ENCODE data around the gene PPP1R12A. TPM values are rescaled to one million over a fixed set of nuclear protein-coding genes. Genes with fewer than 3 reads are reported as not detected.

Gene PPP1R12A
- total and polyA plus RNA-seq, 2 of the 4 experiments (the other 2 are of a cell fraction) = 47.7 to 112 TPM

DNA sequence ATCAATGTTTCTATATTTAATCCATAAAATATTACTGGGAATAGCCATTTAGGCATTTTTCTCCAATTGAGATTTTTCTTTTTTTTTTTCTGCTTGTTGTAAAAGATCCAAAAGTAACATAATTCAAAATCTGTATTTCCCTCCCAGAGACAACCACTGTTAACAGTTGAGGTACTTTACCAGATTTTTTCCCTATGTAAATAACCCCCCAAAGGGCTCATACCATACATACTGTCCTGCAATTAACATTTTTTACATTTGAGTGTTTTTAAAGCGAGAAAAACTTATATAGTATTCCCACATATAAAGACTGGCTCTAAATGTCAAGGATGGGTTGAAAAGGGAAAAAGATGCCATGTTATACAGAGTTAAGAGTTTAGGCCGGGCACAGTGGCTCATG lies 18.1 kb downstream of the PPP1R12A start:
- BruUV-seq (replicated peaks) = no TSS peak
- POLR2A ChIA-PET (ENCODE audit: unreplicated experiment) = no interaction called here
- intact Hi-C loops (cut with micrococcal nuclease) = no loop called here

More for the DNA sequence above, 18.1 kb downstream of the PPP1R12A start:
- Histone ChIP-seq H3K27me3 (ENCODE audit: control insufficient read depth, insufficient read depth, low read length) (no peaks in the 10 kb centered on the region), H3K9me1 (ENCODE audit: insufficient read depth, low read length) (no peaks in the 10 kb centered on the region), H4K5ac (ENCODE audit: low read depth, low read length) (no peak overlapping the region), H3K18ac (ENCODE audit: low read depth, low read length) (no peak overlapping the region), H2BK5ac (ENCODE audit: low read depth, low read length, poor library complexity, severe bottlenecking) (no peak overlapping the region), H3K4ac (ENCODE audit: low read depth, low read length) (no peak overlapping the region), H2BK15ac (ENCODE audit: low read depth, low read length) (no peak overlapping the region), H4K20me1 (ENCODE audit: insufficient read depth, low read length) (peaks cover 73% of the 10 kb centered on the region), H3K23ac (ENCODE audit: low read depth, low read length) (no peak overlapping the region), H2BK120ac (ENCODE audit: low read depth, low read length) (no peak overlapping the region), H2BK20ac (ENCODE audit: low read depth, low read length) (no peak overlapping the region), H3K4me2 (ENCODE audit: low read depth, low read length) (no peak overlapping the region), H3K56ac (ENCODE audit: extremely low read depth, insufficient read depth, low read length) (no peak overlapping the region), H2AFZ (replicated peaks; ENCODE audit: low read length, poor library complexity) (no peak overlapping the region), H3K4me3 (ENCODE audit: insufficient read depth, low read depth, low read length) (no peak overlapping the region), H2AK9ac (replicated peaks; ENCODE audit: low read depth, low read length, poor library complexity) (no peak overlapping the region), H3K9ac (ENCODE audit: low read depth, low read length) (no peak overlapping the region), H4K8ac (ENCODE audit: low read depth in 2 of 2, low read length in 2 of 2) (no peak overlapping the region), H3K79me1 (ENCODE audit: low read depth in 1 of 2, low read length in 2 of 2) (peaks cover 0 to 48% of the 10 kb centered on the region in 2 experiments; a peak in 3 of 4 replicates), H4K91ac (ENCODE audit: insufficient read depth, low read depth, low read length) (no peak overlapping the region), H2AK5ac (ENCODE audit: low read depth, low read length) (no peak overlapping the region), H3K4me1 (ENCODE audit: control insufficient read depth, insufficient read depth, low read length) (0 out of 2 replicates have a peak, but pooled peaks cover 1% of the 10 kb centered on the region), H3K14ac (replicated peaks; ENCODE audit: low read depth, low read length) (no peak overlapping the region), H3K9me3 (ENCODE audit: control insufficient read depth, insufficient read depth, low read length) (no peaks in the 10 kb centered on the region), H3K36me3 (ENCODE audit: control insufficient read depth, insufficient read depth, low read length) (no peaks in the 10 kb centered on the region), H3K27ac (ENCODE audit: insufficient read depth, low read length) (no peak overlapping the region)
- DNase-seq (no peak), ATAC-seq (ENCODE audit: low read depth) (no peak)
- dilution Hi-C loops (cut with HindIII; ENCODE audit: low sequenced_read_pairs, unreplicated experiment) = no loop called here
- TF ChIP-seq, protein P1, sequence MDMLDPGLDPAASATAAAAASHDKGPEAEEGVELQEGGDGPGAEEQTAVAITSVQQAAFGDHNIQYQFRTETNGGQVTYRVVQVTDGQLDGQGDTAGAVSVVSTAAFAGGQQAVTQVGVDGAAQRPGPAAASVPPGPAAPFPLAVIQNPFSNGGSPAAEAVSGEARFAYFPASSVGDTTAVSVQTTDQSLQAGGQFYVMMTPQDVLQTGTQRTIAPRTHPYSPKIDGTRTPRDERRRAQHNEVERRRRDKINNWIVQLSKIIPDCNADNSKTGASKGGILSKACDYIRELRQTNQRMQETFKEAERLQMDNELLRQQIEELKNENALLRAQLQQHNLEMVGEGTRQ (IDR thresholded peaks at IDR 0.05; ENCODE audit: low read depth, low read length) = no peak
- TF ChIP-seq, protein P2, sequence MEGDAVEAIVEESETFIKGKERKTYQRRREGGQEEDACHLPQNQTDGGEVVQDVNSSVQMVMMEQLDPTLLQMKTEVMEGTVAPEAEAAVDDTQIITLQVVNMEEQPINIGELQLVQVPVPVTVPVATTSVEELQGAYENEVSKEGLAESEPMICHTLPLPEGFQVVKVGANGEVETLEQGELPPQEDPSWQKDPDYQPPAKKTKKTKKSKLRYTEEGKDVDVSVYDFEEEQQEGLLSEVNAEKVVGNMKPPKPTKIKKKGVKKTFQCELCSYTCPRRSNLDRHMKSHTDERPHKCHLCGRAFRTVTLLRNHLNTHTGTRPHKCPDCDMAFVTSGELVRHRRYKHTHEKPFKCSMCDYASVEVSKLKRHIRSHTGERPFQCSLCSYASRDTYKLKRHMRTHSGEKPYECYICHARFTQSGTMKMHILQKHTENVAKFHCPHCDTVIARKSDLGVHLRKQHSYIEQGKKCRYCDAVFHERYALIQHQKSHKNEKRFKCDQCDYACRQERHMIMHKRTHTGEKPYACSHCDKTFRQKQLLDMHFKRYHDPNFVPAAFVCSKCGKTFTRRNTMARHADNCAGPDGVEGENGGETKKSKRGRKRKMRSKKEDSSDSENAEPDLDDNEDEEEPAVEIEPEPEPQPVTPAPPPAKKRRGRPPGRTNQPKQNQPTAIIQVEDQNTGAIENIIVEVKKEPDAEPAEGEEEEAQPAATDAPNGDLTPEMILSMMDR (conservative IDR thresholded peaks at IDR 0.05; ENCODE audit: low read depth, low read length) = no peak
- no peak for TF ChIP-seq NFE2L2 (IDR thresholded peaks at IDR 0.05; ENCODE audit: low read depth, low read length)
- TF ChIP-seq SMC3 (IDR thresholded peaks at IDR 0.05; ENCODE audit: low read depth, low read length) = no peak
- TF ChIP-seq MAFK (IDR thresholded peaks at IDR 0.05; ENCODE audit: low read depth, low read length) = no peak
- no peak for TF ChIP-seq RAD21 (IDR thresholded peaks at IDR 0.05; ENCODE audit: low read length)
- TF ChIP-seq MAZ (IDR thresholded peaks at IDR 0.05; ENCODE audit: borderline replicate concordance, low read depth, low read length) = no peak
- TF ChIP-seq, protein P3, sequence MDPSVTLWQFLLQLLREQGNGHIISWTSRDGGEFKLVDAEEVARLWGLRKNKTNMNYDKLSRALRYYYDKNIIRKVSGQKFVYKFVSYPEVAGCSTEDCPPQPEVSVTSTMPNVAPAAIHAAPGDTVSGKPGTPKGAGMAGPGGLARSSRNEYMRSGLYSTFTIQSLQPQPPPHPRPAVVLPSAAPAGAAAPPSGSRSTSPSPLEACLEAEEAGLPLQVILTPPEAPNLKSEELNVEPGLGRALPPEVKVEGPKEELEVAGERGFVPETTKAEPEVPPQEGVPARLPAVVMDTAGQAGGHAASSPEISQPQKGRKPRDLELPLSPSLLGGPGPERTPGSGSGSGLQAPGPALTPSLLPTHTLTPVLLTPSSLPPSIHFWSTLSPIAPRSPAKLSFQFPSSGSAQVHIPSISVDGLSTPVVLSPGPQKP (IDR thresholded peaks at IDR 0.05; ENCODE audit: borderline replicate concordance, low read depth, low read length) = no peak
- TF ChIP-seq FOS (IDR thresholded peaks at IDR 0.05; ENCODE audit: low read depth, low read length) = no peak
- no peak for TF ChIP-seq POLR2A (IDR thresholded peaks at IDR 0.05; ENCODE audit: low read depth, low read length)
- no peak for TF ChIP-seq CEBPB (IDR thresholded peaks at IDR 0.05; ENCODE audit: low read depth, low read length)
- TF ChIP-seq RCOR1 (IDR thresholded peaks at IDR 0.05; ENCODE audit: insufficient replicate concordance, low read length) = no peak
- TF ChIP-seq RFX5 (IDR thresholded peaks at IDR 0.05; ENCODE audit: low read depth, low read length) = no peak
- no peak for TF ChIP-seq BHLHE40 (IDR thresholded peaks at IDR 0.05; ENCODE audit: low read depth, low read length)
- no peak for TF ChIP-seq MXI1 (IDR thresholded peaks at IDR 0.05; ENCODE audit: borderline replicate concordance, low read depth, low read length)
- no peak for TF ChIP-seq CHD1 (IDR thresholded peaks at IDR 0.05; ENCODE audit: low read depth, low read length)
- WGBS, 2 experiments (ENCODE audit: extremely low coverage in 2 of 2, insufficient read length in 1 of 2) = no CpG with 5 or more reads among the region's 2 CpGs
- CTCF ChIA-PET = interaction anchor here (0.6 to 0.8 kb wide), 2 partner anchors 12 kb away, joined by 4 read pairs; no protein-coding TSS in a partner anchor
- in situ Hi-C loops (cut with MboI; ENCODE audit: low sequenced_read_pairs) = no loop called here
